ENCODE results near the gene PAGR1.
A peak's percentile ranks its signal among the peaks of the same experiment; 100 is the strongest.
"Not testable (repeated sequence)": the region's sequence is repeated elsewhere in the genome, so short reads cannot be mapped to it uniquely, and the experiment has no call there.

Gene PAGR1

GRCh38 chr16:29791845-29792807, 23.8 kb upstream of the PAGR1 start:
- DNase-seq (ENCODE audit: low read depth), result no peak

GRCh38 chr16:29793153-29793552, 22.8 kb upstream of the PAGR1 start:
- not testable (repeated sequence) for DNase-seq (ENCODE audit: low read depth)

- DNase-seq (ENCODE audit: low read depth), result no peak
These were observed 21.7 kb upstream of the PAGR1 start for GRCh38 chr16:29794231-29794710.

- no peak for DNase-seq (ENCODE audit: low read depth)
These were observed 13.5 kb upstream of the PAGR1 start for GRCh38 chr16:29802416-29802935.

- DNase-seq (ENCODE audit: low read depth), result no peak
These were observed 11.9 kb upstream of the PAGR1 start for GRCh38 chr16:29804020-29804419.

- no peak for DNase-seq (ENCODE audit: low read depth)
These were observed 11.3 kb upstream of the PAGR1 start for GRCh38 chr16:29804455-29805231.

- peak; percentile 95 for DNase-seq (ENCODE audit: low read depth)
These were observed 10.5 kb upstream of the PAGR1 start for GRCh38 chr16:29805232-29806098.

- DNase-seq (ENCODE audit: low read depth), result peak; percentile 66
These were observed 9.8 kb upstream of the PAGR1 start, which contains the start of gene MAZ for GRCh38 chr16:29806099-29806579. Gene MAZ (plus strand): TSS chr16:29806529. CDS start chr16:29806702, 173 bp downstream.

- DNase-seq (ENCODE audit: low read depth), result no peak
These were observed 9.1 kb upstream of the PAGR1 start for GRCh38 chr16:29806641-29807425.

GRCh38 chr16:29807426-29808218, 8.3 kb upstream of the PAGR1 start:
- peak; percentile 83 for DNase-seq (ENCODE audit: low read depth)

GRCh38 chr16:29808219-29808900, 7.6 kb upstream of the PAGR1 start:
- DNase-seq (ENCODE audit: low read depth), result no peak

- no peak for DNase-seq (ENCODE audit: low read depth)
These were observed 6.8 kb upstream of the PAGR1 start for GRCh38 chr16:29809031-29809747.

GRCh38 chr16:29809850-29810698, 5.9 kb upstream of the PAGR1 start:
- DNase-seq (ENCODE audit: low read depth), result no peak

- DNase-seq (ENCODE audit: low read depth), result no peak
These were observed 5.2 kb upstream of the PAGR1 start for GRCh38 chr16:29810699-29811169.

GRCh38 chr16:29811170-29811895, 4.6 kb upstream of the PAGR1 start:
- DNase-seq (ENCODE audit: low read depth), result peak; percentile 54

- DNase-seq (ENCODE audit: low read depth), result no peak
These were observed 3.9 kb upstream of the PAGR1 start, which contains the start of gene PRRT2 for GRCh38 chr16:29811896-29812665. Gene PRRT2 (plus strand): TSS chr16:29812193. CDS start chr16:29813055, 862 bp downstream.
